Inflammatory macrophage (primary cell): ENCODE data around the gene C16orf86.
"Not testable (repeated sequence)": the region's sequence is repeated elsewhere in the genome, so short reads cannot be mapped to it uniquely, and the experiment has no call there.

Experiments
- DNase-seq, 2 donors: peaks; one replicate each; pipeline ENCODE4 v3.0.0-alpha.2; 2020 to 2022

The C16orf86 gene

GRCh38 chr16:67667817-67668494 is 1.3 kb downstream of the C16orf86 start:
- peak; percentile 90 to 91 for DNase-seq

- DNase-seq: no peak
Observed at GRCh38 chr16:67668495-67669157, 2.0 kb downstream of the C16orf86 start.

GRCh38 chr16:67669499-67670101 is 3.0 kb downstream of the C16orf86 start:
- no peak for DNase-seq

GRCh38 chr16:67672306-67672705 is 5.7 kb downstream of the C16orf86 start:
- DNase-seq: no peak

- DNase-seq: peak; percentile 78 to 83
Observed at GRCh38 chr16:67672739-67673662, 6.4 kb downstream of the C16orf86 start.

- DNase-seq: peak; percentile 82 to 85
Observed at GRCh38 chr16:67673712-67674580, 7.3 kb downstream of the C16orf86 start.

- DNase-seq: no peak
Observed at GRCh38 chr16:67674851-67675578, 8.4 kb downstream of the C16orf86 start.

GRCh38 chr16:67675579-67675935 is 8.9 kb downstream of the C16orf86 start:
- DNase-seq: no peak

GRCh38 chr16:67675999-67676398 is 9.4 kb downstream of the C16orf86 start:
- no peak for DNase-seq

GRCh38 chr16:67676516-67676915 is 9.9 kb downstream of the C16orf86 start:
- DNase-seq: no peak

GRCh38 chr16:67676939-67677338 is 10.3 kb downstream of the C16orf86 start:
- no peak for DNase-seq

GRCh38 chr16:67677712-67678111 is 11.1 kb downstream of the C16orf86 start:
- DNase-seq: no peak

GRCh38 chr16:67678354-67679023 is 11.9 kb downstream of the C16orf86 start:
- DNase-seq: no peak

GRCh38 chr16:67679935-67680897 is 13.6 kb downstream of the C16orf86 start:
- no peak for DNase-seq

- no peak for DNase-seq
Observed at GRCh38 chr16:67683767-67684166, 17.2 kb downstream of the C16orf86 start.

- no peak for DNase-seq
Observed at GRCh38 chr16:67685388-67686112, 18.9 kb downstream of the C16orf86 start.

- not testable (repeated sequence) for DNase-seq
Observed at GRCh38 chr16:67693517-67694285, 27.1 kb downstream of the C16orf86 start.

GRCh38 chr16:67694611-67695010 is 28.0 kb downstream of the C16orf86 start:
- DNase-seq: no peak
